Esophagus squamous epithelium (tissue), 4 donors: ENCODE measurements around the gene ISLR2.

Source experiments
- POLR2A ChIP-seq, 4 donors: fragments of 450-650 bp; IDR thresholded peaks; one replicate each; pipeline ENCODE4 v1.6.1; 2017; ENCODE audit warnings: antibody characterized with exemption in 4 of 4, mild to moderate bottlenecking in 4 of 4, moderate library complexity in 3 of 4
- TF ChIP-seq, protein P1 (sequence below), 6 experiments: fragments of 450-650 bp in 4 of 6; fragments of 200-600 bp in 2 of 6; sonication (generic) in 2 of 6; IDR thresholded peaks; one replicate each; pipeline ENCODE4 v1.5.1; 2016 to 2019; ENCODE audit warnings: antibody characterized with exemption in 6 of 6, mild to moderate bottlenecking in 4 of 6, moderate library complexity in 4 of 6

DNA sequence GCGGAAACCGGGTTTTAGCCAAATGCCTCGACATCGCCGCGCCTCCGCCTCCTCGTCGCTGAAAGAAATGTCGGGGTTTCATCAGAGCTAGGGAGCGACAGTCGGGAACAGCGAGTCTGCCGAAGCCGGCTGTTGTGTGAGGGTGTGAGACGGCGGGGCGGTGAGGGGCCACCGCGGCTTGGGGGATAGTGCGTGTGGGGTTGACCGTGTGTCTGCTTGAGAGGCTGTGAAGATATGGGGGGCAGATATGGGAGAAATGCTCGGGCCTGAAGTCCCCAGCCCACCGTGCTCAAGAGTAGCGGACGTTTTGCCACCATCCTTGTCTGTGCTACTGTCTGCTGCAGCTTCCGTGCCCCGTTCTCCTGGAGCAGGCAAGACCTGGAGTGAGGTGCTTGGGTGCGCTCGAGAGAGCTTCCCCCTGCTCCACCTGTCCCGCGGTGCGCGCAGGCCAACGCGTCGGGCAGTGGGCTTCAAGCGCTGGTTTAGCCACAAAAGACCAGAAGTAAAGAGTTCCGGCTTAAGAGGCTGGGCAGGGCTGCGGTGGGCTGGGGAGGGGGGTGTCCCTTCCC is 716 bp upstream of the ISLR2 start:
- no peak for TF ChIP-seq POLR2A (IDR thresholded peaks at IDR 0.05)
- TF ChIP-seq, protein P1, sequence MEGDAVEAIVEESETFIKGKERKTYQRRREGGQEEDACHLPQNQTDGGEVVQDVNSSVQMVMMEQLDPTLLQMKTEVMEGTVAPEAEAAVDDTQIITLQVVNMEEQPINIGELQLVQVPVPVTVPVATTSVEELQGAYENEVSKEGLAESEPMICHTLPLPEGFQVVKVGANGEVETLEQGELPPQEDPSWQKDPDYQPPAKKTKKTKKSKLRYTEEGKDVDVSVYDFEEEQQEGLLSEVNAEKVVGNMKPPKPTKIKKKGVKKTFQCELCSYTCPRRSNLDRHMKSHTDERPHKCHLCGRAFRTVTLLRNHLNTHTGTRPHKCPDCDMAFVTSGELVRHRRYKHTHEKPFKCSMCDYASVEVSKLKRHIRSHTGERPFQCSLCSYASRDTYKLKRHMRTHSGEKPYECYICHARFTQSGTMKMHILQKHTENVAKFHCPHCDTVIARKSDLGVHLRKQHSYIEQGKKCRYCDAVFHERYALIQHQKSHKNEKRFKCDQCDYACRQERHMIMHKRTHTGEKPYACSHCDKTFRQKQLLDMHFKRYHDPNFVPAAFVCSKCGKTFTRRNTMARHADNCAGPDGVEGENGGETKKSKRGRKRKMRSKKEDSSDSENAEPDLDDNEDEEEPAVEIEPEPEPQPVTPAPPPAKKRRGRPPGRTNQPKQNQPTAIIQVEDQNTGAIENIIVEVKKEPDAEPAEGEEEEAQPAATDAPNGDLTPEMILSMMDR (IDR thresholded peaks at IDR 0.05): no peak
